Non-pigmented ciliary epithelial cell (primary cell): Measurements from ENCODE around the gene REEP6.
"Not testable (repeated sequence)": the region's sequence is repeated elsewhere in the genome, so short reads cannot be mapped to it uniquely, and the experiment has no call there.

Experiments used
- DNase-seq: peaks from one replicate; pipeline ENCODE4 v3.0.0-alpha.2; 2010; ENCODE audit warnings: low read depth

REEP6 gene

GRCh38 chr19:1524287-1524971 is 33.4 kb downstream of the REEP6 start:
- DNase-seq = no peak

GRCh38 chr19:1524972-1525325 is 34.0 kb downstream of the REEP6 start:
- no peak for DNase-seq

- DNase-seq = no peak
Measured at GRCh38 chr19:1525343-1525742, 34.4 kb downstream of the REEP6 start.

GRCh38 chr19:1526066-1526778 is 35.2 kb downstream of the REEP6 start:
- DNase-seq = no peak

- no peak for DNase-seq
Measured at GRCh38 chr19:1526979-1527649, 36.1 kb downstream of the REEP6 start.

- no peak for DNase-seq
Measured at GRCh38 chr19:1527650-1528309, 36.8 kb downstream of the REEP6 start.

GRCh38 chr19:1528596-1529429 is 37.8 kb downstream of the REEP6 start:
- DNase-seq = no peak

- DNase-seq = no peak
Measured at GRCh38 chr19:1529430-1529816, 38.4 kb downstream of the REEP6 start.

- DNase-seq = not testable (repeated sequence)
Measured at GRCh38 chr19:1530856-1531255, 39.9 kb downstream of the REEP6 start.

- DNase-seq = no peak
Measured at GRCh38 chr19:1531587-1531986, 40.6 kb downstream of the REEP6 start.

- DNase-seq = no peak
Measured at GRCh38 chr19:1532003-1532402, 41.0 kb downstream of the REEP6 start.

- DNase-seq = no peak
Measured at GRCh38 chr19:1533510-1534150, 42.6 kb downstream of the REEP6 start.

GRCh38 chr19:1534972-1535371 is 44.0 kb downstream of the REEP6 start:
- DNase-seq = no peak

- DNase-seq = not testable (repeated sequence)
Measured at GRCh38 chr19:1535699-1536098, 44.7 kb downstream of the REEP6 start.

GRCh38 chr19:1538978-1539377 is 48.0 kb downstream of the REEP6 start:
- no peak for DNase-seq

- DNase-seq = not testable (repeated sequence)
Measured at GRCh38 chr19:1539749-1540148, 48.8 kb downstream of the REEP6 start.

GRCh38 chr19:1540365-1540925 is 49.5 kb downstream of the REEP6 start:
- DNase-seq = no peak
